ENCODE measurements around the gene HNRNPA2B1.

Gene HNRNPA2B1

GRCh38 chr7:26141077-26141476, 59.5 kb downstream of the HNRNPA2B1 start:
- DNase-seq, result no peak

- DNase-seq, result no peak
Observed at GRCh38 chr7:26140380-26140779, 60.2 kb downstream of the HNRNPA2B1 start.

All from activated CD4-positive, alpha-beta T cell treated with anti-CD3 and anti-CD28 coated beads for 48 hours (primary cell).